SK-N-SH (cell line): ENCODE results near the gene ACBD6.
A peak's percentile ranks its signal among the peaks of the same experiment; 100 is the strongest.

Experiments used
- EP300 ChIP-seq, 2 experiments: IDR thresholded peaks; 2 replicates each; pipeline versions ENCODE4 v1.4.0 to v1.6.1; 2012; ENCODE audit warnings: borderline replicate concordance in 1 of 2, low read depth in 1 of 2, low read length in 1 of 2
- FOSL2 ChIP-seq: IDR thresholded peaks from 2 replicates; pipeline ENCODE4 v1.4.0; 2012; ENCODE audit warnings: low read depth, mild to moderate bottlenecking, moderate library complexity, borderline replicate concordance
- GABPA ChIP-seq: IDR thresholded peaks from 2 replicates; pipeline ENCODE4 v1.4.0; 2012; ENCODE audit warnings: low read depth, mild to moderate bottlenecking
- JUND ChIP-seq: IDR thresholded peaks from 2 replicates; pipeline ENCODE4 v1.4.0; 2012
- YY1 ChIP-seq: IDR thresholded peaks from 2 replicates; pipeline ENCODE4 v1.4.0; 2012; ENCODE audit warnings: low read depth, mild to moderate bottlenecking
- TF ChIP-seq, protein P1 (sequence below): fragments of 200-600 bp; sonication (generic); IDR thresholded peaks from 2 replicates; pipeline ENCODE4 v1.6.1; 2017; ENCODE audit warnings: antibody characterized with exemption, mild to moderate bottlenecking, moderate library complexity
- TF ChIP-seq, protein P2 (sequence below): fragments of 150-350 bp; IDR thresholded peaks from 2 replicates; pipeline ENCODE4 v1.6.1; 2017; ENCODE audit warnings: antibody characterized with exemption, low read length, low read depth, borderline replicate concordance
- TF ChIP-seq, protein P3 (sequence below): IDR thresholded peaks from 2 replicates; pipeline ENCODE4 v1.4.0; 2012; ENCODE audit warnings: low read depth
- TF ChIP-seq, protein P4 (sequence below): IDR thresholded peaks from 2 replicates; pipeline ENCODE4; 2012
- TF ChIP-seq, protein P5 (sequence below): fragments of 150-350 bp; IDR thresholded peaks from 2 replicates; pipeline ENCODE4 v1.6.1; 2016; ENCODE audit warnings: mild to moderate bottlenecking, low read depth, low read length
- TF ChIP-seq, protein P6 (sequence below): IDR thresholded peaks from 2 replicates; pipeline ENCODE4 v1.4.0; 2012; ENCODE audit warnings: low read depth, borderline replicate concordance

DNA sequence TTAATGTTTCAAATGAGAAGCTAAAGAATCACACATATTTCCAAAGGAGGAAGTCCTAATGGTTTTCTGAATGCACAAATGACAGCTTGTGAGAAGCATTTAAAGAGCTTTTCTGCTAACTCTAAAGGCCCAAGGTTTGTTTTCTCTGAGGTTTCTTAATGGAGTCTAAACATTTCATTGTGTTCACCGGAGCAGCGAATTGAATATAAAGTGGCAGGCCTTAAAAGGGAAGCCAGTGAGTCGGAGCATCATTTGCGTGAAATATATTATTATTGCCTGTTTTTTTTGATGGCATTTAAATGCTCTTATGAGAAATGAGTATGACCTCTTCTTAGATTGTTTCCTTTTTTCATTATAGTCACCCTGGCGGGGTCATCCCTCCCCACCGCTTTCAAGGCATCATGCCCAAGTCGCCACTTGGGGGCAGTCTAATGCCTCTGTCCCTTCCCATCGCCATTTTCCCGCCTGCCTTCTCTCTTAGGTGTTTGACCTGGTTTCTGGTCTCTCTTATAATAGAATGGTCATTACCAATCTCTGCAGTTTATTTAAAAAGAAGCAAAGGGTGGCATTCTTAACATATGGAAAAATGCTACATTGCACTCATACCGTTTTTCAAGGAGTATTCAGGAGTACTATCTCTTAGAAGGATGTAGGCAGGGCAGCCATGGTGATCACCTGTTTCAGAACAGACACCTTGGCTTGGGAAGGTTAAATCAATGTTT is 31.1 kb upstream of the ACBD6 start:
- TF ChIP-seq, protein P1, sequence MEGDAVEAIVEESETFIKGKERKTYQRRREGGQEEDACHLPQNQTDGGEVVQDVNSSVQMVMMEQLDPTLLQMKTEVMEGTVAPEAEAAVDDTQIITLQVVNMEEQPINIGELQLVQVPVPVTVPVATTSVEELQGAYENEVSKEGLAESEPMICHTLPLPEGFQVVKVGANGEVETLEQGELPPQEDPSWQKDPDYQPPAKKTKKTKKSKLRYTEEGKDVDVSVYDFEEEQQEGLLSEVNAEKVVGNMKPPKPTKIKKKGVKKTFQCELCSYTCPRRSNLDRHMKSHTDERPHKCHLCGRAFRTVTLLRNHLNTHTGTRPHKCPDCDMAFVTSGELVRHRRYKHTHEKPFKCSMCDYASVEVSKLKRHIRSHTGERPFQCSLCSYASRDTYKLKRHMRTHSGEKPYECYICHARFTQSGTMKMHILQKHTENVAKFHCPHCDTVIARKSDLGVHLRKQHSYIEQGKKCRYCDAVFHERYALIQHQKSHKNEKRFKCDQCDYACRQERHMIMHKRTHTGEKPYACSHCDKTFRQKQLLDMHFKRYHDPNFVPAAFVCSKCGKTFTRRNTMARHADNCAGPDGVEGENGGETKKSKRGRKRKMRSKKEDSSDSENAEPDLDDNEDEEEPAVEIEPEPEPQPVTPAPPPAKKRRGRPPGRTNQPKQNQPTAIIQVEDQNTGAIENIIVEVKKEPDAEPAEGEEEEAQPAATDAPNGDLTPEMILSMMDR: peak; percentile 95
- TF ChIP-seq YY1 (peak; percentile 74; the same call in 1 of the 2 replicates), GABPA (no peak), JUND (no peak), FOSL2 (no peak), EP300 (IDR thresholded peaks at IDR 0.05; ENCODE audit: borderline replicate concordance in 1 of 2, low read depth in 1 of 2, low read length in 1 of 2) (no peak)
- TF ChIP-seq, protein P2, sequence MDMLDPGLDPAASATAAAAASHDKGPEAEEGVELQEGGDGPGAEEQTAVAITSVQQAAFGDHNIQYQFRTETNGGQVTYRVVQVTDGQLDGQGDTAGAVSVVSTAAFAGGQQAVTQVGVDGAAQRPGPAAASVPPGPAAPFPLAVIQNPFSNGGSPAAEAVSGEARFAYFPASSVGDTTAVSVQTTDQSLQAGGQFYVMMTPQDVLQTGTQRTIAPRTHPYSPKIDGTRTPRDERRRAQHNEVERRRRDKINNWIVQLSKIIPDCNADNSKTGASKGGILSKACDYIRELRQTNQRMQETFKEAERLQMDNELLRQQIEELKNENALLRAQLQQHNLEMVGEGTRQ: no peak
- TF ChIP-seq, protein P3, sequence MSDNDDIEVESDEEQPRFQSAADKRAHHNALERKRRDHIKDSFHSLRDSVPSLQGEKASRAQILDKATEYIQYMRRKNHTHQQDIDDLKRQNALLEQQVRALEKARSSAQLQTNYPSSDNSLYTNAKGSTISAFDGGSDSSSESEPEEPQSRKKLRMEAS: no peak
- TF ChIP-seq, protein P4, sequence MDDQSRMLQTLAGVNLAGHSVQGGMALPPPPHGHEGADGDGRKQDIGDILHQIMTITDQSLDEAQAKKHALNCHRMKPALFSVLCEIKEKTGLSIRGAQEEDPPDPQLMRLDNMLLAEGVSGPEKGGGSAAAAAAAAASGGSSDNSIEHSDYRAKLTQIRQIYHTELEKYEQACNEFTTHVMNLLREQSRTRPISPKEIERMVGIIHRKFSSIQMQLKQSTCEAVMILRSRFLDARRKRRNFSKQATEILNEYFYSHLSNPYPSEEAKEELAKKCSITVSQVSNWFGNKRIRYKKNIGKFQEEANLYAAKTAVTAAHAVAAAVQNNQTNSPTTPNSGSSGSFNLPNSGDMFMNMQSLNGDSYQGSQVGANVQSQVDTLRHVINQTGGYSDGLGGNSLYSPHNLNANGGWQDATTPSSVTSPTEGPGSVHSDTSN: no peak
- TF ChIP-seq, protein P5, sequence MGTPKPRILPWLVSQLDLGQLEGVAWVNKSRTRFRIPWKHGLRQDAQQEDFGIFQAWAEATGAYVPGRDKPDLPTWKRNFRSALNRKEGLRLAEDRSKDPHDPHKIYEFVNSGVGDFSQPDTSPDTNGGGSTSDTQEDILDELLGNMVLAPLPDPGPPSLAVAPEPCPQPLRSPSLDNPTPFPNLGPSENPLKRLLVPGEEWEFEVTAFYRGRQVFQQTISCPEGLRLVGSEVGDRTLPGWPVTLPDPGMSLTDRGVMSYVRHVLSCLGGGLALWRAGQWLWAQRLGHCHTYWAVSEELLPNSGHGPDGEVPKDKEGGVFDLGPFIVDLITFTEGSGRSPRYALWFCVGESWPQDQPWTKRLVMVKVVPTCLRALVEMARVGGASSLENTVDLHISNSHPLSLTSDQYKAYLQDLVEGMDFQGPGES: no peak
- TF ChIP-seq, protein P6, sequence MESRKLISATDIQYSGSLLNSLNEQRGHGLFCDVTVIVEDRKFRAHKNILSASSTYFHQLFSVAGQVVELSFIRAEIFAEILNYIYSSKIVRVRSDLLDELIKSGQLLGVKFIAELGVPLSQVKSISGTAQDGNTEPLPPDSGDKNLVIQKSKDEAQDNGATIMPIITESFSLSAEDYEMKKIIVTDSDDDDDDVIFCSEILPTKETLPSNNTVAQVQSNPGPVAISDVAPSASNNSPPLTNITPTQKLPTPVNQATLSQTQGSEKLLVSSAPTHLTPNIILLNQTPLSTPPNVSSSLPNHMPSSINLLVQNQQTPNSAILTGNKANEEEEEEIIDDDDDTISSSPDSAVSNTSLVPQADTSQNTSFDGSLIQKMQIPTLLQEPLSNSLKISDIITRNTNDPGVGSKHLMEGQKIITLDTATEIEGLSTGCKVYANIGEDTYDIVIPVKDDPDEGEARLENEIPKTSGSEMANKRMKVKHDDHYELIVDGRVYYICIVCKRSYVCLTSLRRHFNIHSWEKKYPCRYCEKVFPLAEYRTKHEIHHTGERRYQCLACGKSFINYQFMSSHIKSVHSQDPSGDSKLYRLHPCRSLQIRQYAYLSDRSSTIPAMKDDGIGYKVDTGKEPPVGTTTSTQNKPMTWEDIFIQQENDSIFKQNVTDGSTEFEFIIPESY: no peak
